CD14-positive monocyte (primary cell): ENCODE data around the gene PRLH. TPM values are rescaled to one million over a fixed set of nuclear protein-coding genes. Genes with fewer than 3 reads are reported as not detected.
A peak's percentile ranks its signal among the peaks of the same experiment; 100 is the strongest.

Experiments used
- DNase-seq, 3 donors: peaks; one replicate each; pipeline ENCODE4 v3.0.0-alpha.2; 2011 to 2022
- H2AFZ ChIP-seq: 2 replicates; pipeline ENCODE4 v1.6.0; 2012; ENCODE audit warnings: mild to moderate bottlenecking, low read depth, low read length, inconsistent platforms; ENCODE audit not compliant: insufficient read depth, poor library complexity, severe bottlenecking
- H3K27ac ChIP-seq, 2 donors: 1 replicate in 1 of 2; 2 replicates in 1 of 2; pipeline ENCODE4 v1.5.1; 2012 to 2013; ENCODE audit warnings: low read length in 2 of 2, control low read depth in 1 of 2, inconsistent platforms in 1 of 2, low read depth in 1 of 2, mild to moderate bottlenecking in 1 of 2
- H3K27me3 ChIP-seq, 2 donors: one replicate each; pipeline versions ENCODE4 v1.6.0 to v1.6.1; 2011 to 2013; ENCODE audit warnings: low read length in 2 of 2; ENCODE audit not compliant: control insufficient read depth in 2 of 2, insufficient read depth in 2 of 2
- H3K36me3 ChIP-seq, 2 donors: replicated peaks in 1 of 2; 1 replicate in 1 of 2; 2 replicates in 1 of 2; pipeline versions ENCODE4 v1.5.1 to v1.6.1; 2012 to 2013; ENCODE audit warnings: low read length in 2 of 2, control low read depth in 1 of 2, inconsistent platforms in 1 of 2, mild to moderate bottlenecking in 1 of 2; ENCODE audit not compliant: insufficient read depth in 2 of 2, control insufficient read depth in 1 of 2
- H3K4me1 ChIP-seq, 2 donors: 1 replicate in 1 of 2; 2 replicates in 1 of 2; pipeline versions ENCODE4 v1.5.1 to v1.6.1; 2012 to 2013; ENCODE audit warnings: low read length in 2 of 2, control low read depth in 1 of 2, inconsistent platforms in 1 of 2, mild to moderate bottlenecking in 1 of 2, moderate library complexity in 1 of 2; ENCODE audit not compliant: insufficient read depth in 2 of 2, control insufficient read depth in 1 of 2
- H3K4me2 ChIP-seq: replicated peaks from 2 replicates; pipeline ENCODE3; 2012; ENCODE audit warnings: low read length, moderate library complexity, mild to moderate bottlenecking; ENCODE audit not compliant: poor library complexity, severe bottlenecking; ENCODE audit errors: extremely low read depth
- H3K4me3 ChIP-seq, 3 experiments: fragments of 200-600 bp in 1 of 3; sonication (generic) in 1 of 3; replicated peaks in 1 of 3; 1 replicate in 2 of 3; 2 replicates in 1 of 3; pipeline ENCODE4 v1.5.1; 2011 to 2013; ENCODE audit warnings: low read length in 3 of 3, mild to moderate bottlenecking in 3 of 3, control low read depth in 2 of 3, low read depth in 2 of 3, inconsistent platforms in 1 of 3, moderate library complexity in 1 of 3
- H3K79me2 ChIP-seq: 2 replicates; pipeline ENCODE4 v1.6.0; 2012; ENCODE audit warnings: mild to moderate bottlenecking, control low read depth, inconsistent platforms, low read length, moderate library complexity; ENCODE audit not compliant: insufficient read depth
- H3K9ac ChIP-seq: 2 replicates; pipeline ENCODE4 v1.6.0; 2017; ENCODE audit warnings: low read length, mild to moderate bottlenecking; ENCODE audit not compliant: insufficient read depth, poor library complexity, severe bottlenecking
- H3K9me3 ChIP-seq, 2 donors: replicated peaks in 1 of 2; 1 replicate in 1 of 2; 2 replicates in 1 of 2; pipeline versions ENCODE4 v1.5.1 to v1.6.1; 2012 to 2013; ENCODE audit warnings: low read length in 2 of 2, control low read depth in 1 of 2; ENCODE audit not compliant: control insufficient read depth in 1 of 2, insufficient read depth in 1 of 2
- H4K20me1 ChIP-seq: 2 replicates; pipeline ENCODE4 v1.6.0; 2012; ENCODE audit warnings: mild to moderate bottlenecking, low read length, control low read depth, moderate library complexity; ENCODE audit not compliant: insufficient read depth
- H3K27ac Mint-ChIP-seq, 7 donors: one replicate each; pipeline ENCODE4 v1.8.0; 2020; ENCODE audit warnings: mild to moderate bottlenecking in 7 of 7, mixed read lengths in 7 of 7, moderate library complexity in 6 of 7, inconsistent platforms in 2 of 7
- H3K27me3 Mint-ChIP-seq, 3 donors: one replicate each; pipeline ENCODE4 v1.8.0; 2021 to 2022; ENCODE audit warnings: low read depth in 3 of 3, mild to moderate bottlenecking in 3 of 3, mixed read lengths in 3 of 3, moderate library complexity in 3 of 3, inconsistent platforms in 1 of 3
- H3K36me3 Mint-ChIP-seq, 2 donors: one replicate each; pipeline ENCODE4 v1.8.0; 2020; ENCODE audit warnings: mixed read lengths in 2 of 2, inconsistent platforms in 1 of 2, mild to moderate bottlenecking in 1 of 2
- H3K4me1 Mint-ChIP-seq: one replicate; pipeline ENCODE4 v1.8.0; 2020; ENCODE audit warnings: mild to moderate bottlenecking, mixed read lengths
- H3K4me3 Mint-ChIP-seq, 2 donors: one replicate each; pipeline ENCODE4 v1.8.0; 2020; ENCODE audit warnings: mild to moderate bottlenecking in 2 of 2, mixed read lengths in 2 of 2, moderate library complexity in 1 of 2
- H3K9me3 Mint-ChIP-seq, 7 donors: one replicate each; pipeline ENCODE4 v1.8.0; 2020 to 2022; ENCODE audit warnings: mixed read lengths in 7 of 7, mild to moderate bottlenecking in 6 of 7, moderate library complexity in 6 of 7, inconsistent platforms in 2 of 7
- CTCF ChIP-seq: fragments of 200-600 bp; IDR thresholded peaks from one replicate; pipeline ENCODE4 v1.8.0; 2022; ENCODE audit warnings: antibody characterized with exemption, mild to moderate bottlenecking
- WGBS: methylation state at CpG from one replicate; pipeline ENCODE4 v1.1.5; 2013; ENCODE audit warnings: missing lambda C conversion rate; ENCODE audit not compliant: insufficient coverage; 5-methylcytosine and 5-hydroxymethylcytosine counted together
- intact Hi-C, 2 donors: fragments of 100-400 bp; cut with micrococcal nuclease; formaldehyde crosslinking; loops; one replicate each; pipeline versions ENCODE4 v1.15.0 to v1.15.1; 2023
- polyA plus RNA-seq, 3 donors: library from polyadenylated mRNA; depleted of rRNA in 1 of 3; unstranded in 2 of 3; stranded (reverse) in 1 of 3; fragments of 300-500 nt in 2 of 3; fragments of >200 nt in 1 of 3; fragmentation: Illumina TruSeq in 2 of 3; gene quantifications; 1 replicate in 2 of 3; 2 replicates in 1 of 3; pipeline ENCODE4 v1.2.3, GENCODE V29; 2012 to 2021

Gene PRLH
- polyA plus RNA-seq, 3 donors, result not detected

GRCh38 chr2:237612527-237613357, 46.4 kb downstream of the PRLH start:
- no peak for DNase-seq
- H3K79me2 ChIP-seq, result no peaks in the 10 kb centered on the region
- H3K4me3 Mint-ChIP-seq, result no peak overlapping the region
- no peaks in the 10 kb centered on the region for H3K36me3 ChIP-seq
- H3K36me3 Mint-ChIP-seq, result no peaks in the 10 kb centered on the region
- H4K20me1 ChIP-seq, result no peaks in the 10 kb centered on the region
- no peak overlapping the region for H3K9ac ChIP-seq
- H3K9me3 ChIP-seq, result no peaks in the 10 kb centered on the region
- H3K4me1 ChIP-seq, result peaks cover 28 to 37% of the 10 kb centered on the region in 2 donors
- intact Hi-C loops, result no loop called here
- H3K27me3 ChIP-seq, result no peaks in the 10 kb centered on the region
- H3K9me3 Mint-ChIP-seq, result peaks cover 0 to 2% (median 0%) of the 10 kb centered on the region in 7 donors
- no peak overlapping the region for H3K27ac ChIP-seq
- H3K4me2 ChIP-seq, result no peak overlapping the region
- peaks cover 39% of the 10 kb centered on the region for H3K4me1 Mint-ChIP-seq
- H3K4me3 ChIP-seq, result no peak overlapping the region
- TF ChIP-seq CTCF, result no peak
- peaks cover 5 to 11% (median 10%) of the 10 kb centered on the region in 3 donors for H3K27me3 Mint-ChIP-seq
- 98% methylated on average over 7 of the region's 10 CpGs for WGBS
- H2AFZ ChIP-seq, result no peak overlapping the region
- H3K27ac Mint-ChIP-seq, result no peak overlapping the region

- H3K9me3 ChIP-seq, result no peaks in the 10 kb centered on the region
- H3K79me2 ChIP-seq, result no peaks in the 10 kb centered on the region
- peak overlapping the region in 2 of 7 donors; percentile 20 to 36 for H3K27ac Mint-ChIP-seq
- peak overlapping the region; percentile 22 for H3K4me2 ChIP-seq
- H3K27me3 ChIP-seq, result no peaks in the 10 kb centered on the region
- no peak for DNase-seq
- H3K4me3 Mint-ChIP-seq, result peak overlapping the region in 1 of 2 donors; percentile 56
- intact Hi-C loops, result no loop called here
- peaks cover 0 to 2% (median 0%) of the 10 kb centered on the region in 7 donors for H3K9me3 Mint-ChIP-seq
- H3K27me3 Mint-ChIP-seq, result peaks cover 3 to 11% (median 7%) of the 10 kb centered on the region in 3 donors
- no peak overlapping the region for H3K4me3 ChIP-seq
- TF ChIP-seq CTCF, result no peak
- H3K4me1 ChIP-seq, result peaks cover 28 to 38% of the 10 kb centered on the region in 2 donors
- no peak overlapping the region for H3K27ac ChIP-seq
- H3K4me1 Mint-ChIP-seq, result peaks cover 39% of the 10 kb centered on the region
- H3K9ac ChIP-seq, result no peak overlapping the region
- peak overlapping the region; percentile 21 for H2AFZ ChIP-seq
- no peaks in the 10 kb centered on the region for H4K20me1 ChIP-seq
- H3K36me3 Mint-ChIP-seq, result no peaks in the 10 kb centered on the region
- H3K36me3 ChIP-seq, result no peaks in the 10 kb centered on the region
These were observed 47.3 kb downstream of the PRLH start for GRCh38 chr2:237613679-237614078.
